PC-9 (cell line): ENCODE measurements around the gene IQCH.

Source experiments
- EZH2 ChIP-seq: fragments of 200-600 bp; sonication (generic); IDR thresholded peaks from 2 replicates; pipeline ENCODE4 v1.8.0; 2017; ENCODE audit warnings: antibody characterized with exemption, low read depth
- TF ChIP-seq, protein P1 (sequence below): fragments of 200-600 bp; sonication (generic); conservative IDR thresholded peaks from 2 replicates; pipeline ENCODE4 v1.6.1; 2017; ENCODE audit warnings: mixed run types, antibody characterized with exemption, mild to moderate bottlenecking, moderate library complexity

DNA sequence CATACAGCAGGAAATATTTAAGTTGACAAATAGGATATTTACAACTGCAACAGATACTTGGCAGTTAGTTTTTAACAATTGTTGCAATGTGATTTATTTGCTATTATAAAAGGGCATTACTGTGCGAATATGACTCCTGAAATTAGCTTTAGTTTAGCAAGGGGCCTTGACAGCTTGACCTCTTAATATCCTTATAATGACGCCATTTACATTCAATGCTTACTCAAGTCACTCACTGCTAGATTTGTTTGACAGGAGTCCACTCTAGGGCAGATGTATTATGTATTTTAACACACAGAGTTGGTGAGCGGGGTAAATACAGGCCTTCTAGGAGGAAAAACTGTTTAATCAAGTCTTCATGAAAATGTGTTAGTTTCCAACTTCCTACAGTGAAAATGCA is 208.3 kb downstream of the IQCH start:
- TF ChIP-seq, protein P1, sequence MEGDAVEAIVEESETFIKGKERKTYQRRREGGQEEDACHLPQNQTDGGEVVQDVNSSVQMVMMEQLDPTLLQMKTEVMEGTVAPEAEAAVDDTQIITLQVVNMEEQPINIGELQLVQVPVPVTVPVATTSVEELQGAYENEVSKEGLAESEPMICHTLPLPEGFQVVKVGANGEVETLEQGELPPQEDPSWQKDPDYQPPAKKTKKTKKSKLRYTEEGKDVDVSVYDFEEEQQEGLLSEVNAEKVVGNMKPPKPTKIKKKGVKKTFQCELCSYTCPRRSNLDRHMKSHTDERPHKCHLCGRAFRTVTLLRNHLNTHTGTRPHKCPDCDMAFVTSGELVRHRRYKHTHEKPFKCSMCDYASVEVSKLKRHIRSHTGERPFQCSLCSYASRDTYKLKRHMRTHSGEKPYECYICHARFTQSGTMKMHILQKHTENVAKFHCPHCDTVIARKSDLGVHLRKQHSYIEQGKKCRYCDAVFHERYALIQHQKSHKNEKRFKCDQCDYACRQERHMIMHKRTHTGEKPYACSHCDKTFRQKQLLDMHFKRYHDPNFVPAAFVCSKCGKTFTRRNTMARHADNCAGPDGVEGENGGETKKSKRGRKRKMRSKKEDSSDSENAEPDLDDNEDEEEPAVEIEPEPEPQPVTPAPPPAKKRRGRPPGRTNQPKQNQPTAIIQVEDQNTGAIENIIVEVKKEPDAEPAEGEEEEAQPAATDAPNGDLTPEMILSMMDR: no peak
- TF ChIP-seq EZH2: no peak
